Transverse colon (tissue), 4 donors: ENCODE results near the gene EIF3B.

ENCODE experiments used
- CTCF ChIP-seq, 5 experiments: fragments of 200-600 bp in 3 of 5; fragments of 450-650 bp in 2 of 5; sonication (generic) in 3 of 5; IDR thresholded peaks; 1 replicate in 2 of 5; 2 replicates in 3 of 5; pipeline ENCODE4 v1.5.1; 2016 to 2017; ENCODE audit warnings: antibody characterized with exemption in 5 of 5, inconsistent platforms in 3 of 5, mild to moderate bottlenecking in 2 of 5, moderate library complexity in 1 of 5
- POLR2A ChIP-seq: fragments of 450-650 bp; IDR thresholded peaks from one replicate; pipeline ENCODE4 v1.6.1; 2016; ENCODE audit warnings: antibody characterized with exemption, mild to moderate bottlenecking, moderate library complexity
- POLR2AphosphoS5 ChIP-seq, 3 donors: sonication (generic); formaldehyde crosslinking; IDR thresholded peaks; one replicate each; pipeline ENCODE4 v1.6.1; 2016; ENCODE audit warnings: antibody characterized with exemption in 3 of 3

- no peak for TF ChIP-seq POLR2A
- TF ChIP-seq CTCF (IDR thresholded peaks at IDR 0.05), result no peak
- no peak for TF ChIP-seq POLR2AphosphoS5 (IDR thresholded peaks at IDR 0.05)
These were observed 24.5 kb downstream of the EIF3B start for GRCh38 chr7:2379161-2379560.
